SU-DHL-6 (cell line): Measurements from ENCODE around the gene LRRC4C.

Experiments used
- H2AFZ ChIP-seq: fragments of 200-600 bp; sonication (generic); 2 replicates; pipeline ENCODE4 v1.6.1; 2014; ENCODE audit warnings: low read depth, mild to moderate bottlenecking, moderate library complexity, mixed read lengths, antibody characterized with exemption, low read length; ENCODE audit not compliant: severe bottlenecking
- H3F3A ChIP-seq: fragments of 200-600 bp; shearing (Covaris generic); 2 replicates; pipeline ENCODE4 v1.6.0; 2016; ENCODE audit warnings: antibody characterized with exemption, mild to moderate bottlenecking; ENCODE audit not compliant: insufficient read depth
- H3K27ac ChIP-seq: fragments of 200-600 bp; sonication (generic); 2 replicates; pipeline ENCODE4 v1.5.1; 2016; ENCODE audit warnings: low read depth, mild to moderate bottlenecking, low read length, moderate library complexity, mixed read lengths
- H3K27me3 ChIP-seq: fragments of 200-600 bp; sonication (generic), shearing (Covaris generic); 2 replicates; pipeline ENCODE4 v1.6.0; 2014; ENCODE audit warnings: mild to moderate bottlenecking, low read length
- H3K36me3 ChIP-seq: fragments of 200-600 bp; sonication (generic); 2 replicates; pipeline ENCODE4 v1.6.1; 2014; ENCODE audit warnings: mild to moderate bottlenecking, low read length, mixed read lengths
- H3K4me2 ChIP-seq: fragments of 300-600, 200-600 bp; shearing (Covaris generic), sonication (generic); 2 replicates; pipeline ENCODE4 v1.6.0; 2014; ENCODE audit warnings: low read length, low read depth, mild to moderate bottlenecking; ENCODE audit not compliant: poor library complexity, severe bottlenecking
- H3K4me3 ChIP-seq: fragments of 200-600 bp; sonication (generic); 2 replicates; pipeline ENCODE4 v1.5.1; 2014; ENCODE audit warnings: antibody characterized with exemption, low read length, mild to moderate bottlenecking, mixed read lengths; ENCODE audit not compliant: insufficient read depth, poor library complexity, severe bottlenecking
- H3K79me2 ChIP-seq: fragments of 200-600 bp; sonication (generic); 2 replicates; pipeline ENCODE4 v1.6.1; 2014; ENCODE audit warnings: mild to moderate bottlenecking, low read length, moderate library complexity; ENCODE audit not compliant: insufficient read depth
- H3K9ac ChIP-seq: fragments of 200-600 bp; sonication (generic); 2 replicates; pipeline ENCODE4 v1.7.0; 2014; ENCODE audit warnings: mild to moderate bottlenecking, low read length
- H3K9me2 ChIP-seq: fragments of 200-600 bp; sonication (generic); replicated peaks from 2 replicates; pipeline ENCODE4 v1.6.1; 2014; ENCODE audit warnings: low read length; ENCODE audit not compliant: insufficient read depth
- H3K9me3 ChIP-seq: fragments of 200-600 bp; sonication (generic); 2 replicates; pipeline ENCODE4 v1.6.1; 2014; ENCODE audit warnings: low read length, mixed read lengths; ENCODE audit not compliant: insufficient read depth
- H4K20me1 ChIP-seq: fragments of 200-600 bp; sonication (generic); 2 replicates; pipeline ENCODE4 v1.6.1; 2014; ENCODE audit warnings: low read depth, mild to moderate bottlenecking, antibody characterized with exemption, low read length, moderate library complexity, mixed read lengths
- EZH2phosphoT487 ChIP-seq: fragments of 200-600 bp; sonication (generic), shearing (Covaris generic); conservative IDR thresholded peaks from 2 replicates; pipeline ENCODE4 v1.6.1; 2018; ENCODE audit warnings: mild to moderate bottlenecking, antibody characterized with exemption, low read length, moderate library complexity, mixed read lengths
- TF ChIP-seq, protein P1 (sequence below): fragments of 200-600 bp; sonication (generic); IDR thresholded peaks from one replicate; pipeline ENCODE4 v1.5.1; 2017; ENCODE audit warnings: antibody characterized with exemption, mild to moderate bottlenecking, low read length, moderate library complexity; ENCODE audit not compliant: insufficient read depth, poor library complexity, severe bottlenecking

The LRRC4C gene

DNA sequence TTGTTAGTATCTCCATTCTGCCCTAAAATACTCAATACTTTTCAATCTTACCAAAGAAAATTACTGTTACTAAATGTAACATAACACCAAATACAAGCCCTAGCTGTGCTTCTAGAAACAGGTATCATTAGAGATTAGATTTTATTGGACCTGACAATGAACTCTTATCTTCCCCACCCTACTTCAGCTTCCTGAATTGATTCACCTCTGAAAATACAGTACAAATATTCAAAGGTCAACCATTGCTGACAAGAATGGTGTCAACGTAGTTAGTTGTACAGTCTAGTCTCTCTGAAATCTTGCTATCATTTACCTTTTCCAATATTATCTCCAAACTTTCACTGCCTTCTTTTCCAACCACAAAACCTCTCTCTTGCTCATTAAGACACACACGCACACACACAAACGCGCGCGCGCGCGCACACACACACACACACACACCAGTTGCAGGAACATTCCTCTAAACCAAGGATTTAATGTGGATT lies 22.4 kb downstream of the LRRC4C start:
- Histone ChIP-seq H4K20me1 (no peaks in the 10 kb centered on the region), H3K9ac (no peak overlapping the region), H3K27ac (no peak overlapping the region), H3K9me3 (no peaks in the 10 kb centered on the region), H3K4me3 (no peak overlapping the region), H3K79me2 (no peaks in the 10 kb centered on the region), H3K36me3 (no peaks in the 10 kb centered on the region), H3K4me2 (no peak overlapping the region), H3F3A (no peaks in the 10 kb centered on the region), H3K27me3 (no peaks in the 10 kb centered on the region), H3K9me2 (no peaks in the 10 kb centered on the region), H2AFZ (no peak overlapping the region)
- TF ChIP-seq EZH2phosphoT487: no peak

- Histone ChIP-seq H3K9me3 (no peaks in the 10 kb centered on the region), H3K4me3 (no peak overlapping the region), H3K79me2 (no peaks in the 10 kb centered on the region), H4K20me1 (no peaks in the 10 kb centered on the region), H3K27ac (no peak overlapping the region), H3K27me3 (no peaks in the 10 kb centered on the region), H3K9ac (no peak overlapping the region), H3K36me3 (no peaks in the 10 kb centered on the region), H3F3A (no peaks in the 10 kb centered on the region), H2AFZ (no peak overlapping the region), H3K4me2 (no peak overlapping the region), H3K9me2 (no peaks in the 10 kb centered on the region)
- TF ChIP-seq, protein P1, sequence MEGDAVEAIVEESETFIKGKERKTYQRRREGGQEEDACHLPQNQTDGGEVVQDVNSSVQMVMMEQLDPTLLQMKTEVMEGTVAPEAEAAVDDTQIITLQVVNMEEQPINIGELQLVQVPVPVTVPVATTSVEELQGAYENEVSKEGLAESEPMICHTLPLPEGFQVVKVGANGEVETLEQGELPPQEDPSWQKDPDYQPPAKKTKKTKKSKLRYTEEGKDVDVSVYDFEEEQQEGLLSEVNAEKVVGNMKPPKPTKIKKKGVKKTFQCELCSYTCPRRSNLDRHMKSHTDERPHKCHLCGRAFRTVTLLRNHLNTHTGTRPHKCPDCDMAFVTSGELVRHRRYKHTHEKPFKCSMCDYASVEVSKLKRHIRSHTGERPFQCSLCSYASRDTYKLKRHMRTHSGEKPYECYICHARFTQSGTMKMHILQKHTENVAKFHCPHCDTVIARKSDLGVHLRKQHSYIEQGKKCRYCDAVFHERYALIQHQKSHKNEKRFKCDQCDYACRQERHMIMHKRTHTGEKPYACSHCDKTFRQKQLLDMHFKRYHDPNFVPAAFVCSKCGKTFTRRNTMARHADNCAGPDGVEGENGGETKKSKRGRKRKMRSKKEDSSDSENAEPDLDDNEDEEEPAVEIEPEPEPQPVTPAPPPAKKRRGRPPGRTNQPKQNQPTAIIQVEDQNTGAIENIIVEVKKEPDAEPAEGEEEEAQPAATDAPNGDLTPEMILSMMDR: no peak
- TF ChIP-seq EZH2phosphoT487: no peak
These were observed 23.9 kb downstream of the LRRC4C start for GRCh38 chr11:41435531-41435930.

DNA sequence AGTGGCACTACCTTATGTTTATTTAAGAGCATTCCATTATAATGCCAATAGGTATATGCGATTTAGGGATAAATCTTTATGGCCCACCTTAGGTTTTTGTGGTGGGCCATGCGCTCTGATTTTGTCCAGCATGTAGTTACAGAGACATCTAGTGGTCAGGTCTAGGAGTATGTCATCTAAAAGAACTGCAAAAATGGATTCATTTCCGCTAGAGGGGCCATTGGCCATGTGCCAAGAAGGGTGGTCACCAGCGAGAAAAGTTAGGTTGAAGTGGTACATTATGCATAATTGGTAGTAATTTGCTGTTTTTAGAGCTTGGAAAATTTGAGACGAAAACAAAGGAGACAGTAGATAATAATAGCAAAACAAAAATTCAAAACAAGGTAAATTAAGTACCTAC lies 27.7 kb downstream of the LRRC4C start:
- no peaks in the 10 kb centered on the region for H3K9me3 ChIP-seq
- H3K36me3 ChIP-seq: no peaks in the 10 kb centered on the region
- H3K9ac ChIP-seq: no peak overlapping the region
- no peaks in the 10 kb centered on the region for H3F3A ChIP-seq
- no peaks in the 10 kb centered on the region for H3K27me3 ChIP-seq
- no peak overlapping the region for H3K4me2 ChIP-seq
- TF ChIP-seq, protein P1: peak; percentile 14
- TF ChIP-seq EZH2phosphoT487: no peak
- H4K20me1 ChIP-seq: no peaks in the 10 kb centered on the region
- H2AFZ ChIP-seq: no peak overlapping the region
- no peak overlapping the region for H3K27ac ChIP-seq
- H3K79me2 ChIP-seq: no peaks in the 10 kb centered on the region
- no peaks in the 10 kb centered on the region for H3K9me2 ChIP-seq
- H3K4me3 ChIP-seq: no peak overlapping the region

GRCh38 chr11:41419901-41420300 lies 39.6 kb downstream of the LRRC4C start:
- TF ChIP-seq, protein P1: no peak

More at GRCh38 chr11:41419901-41420300, 39.6 kb downstream of the LRRC4C start:
- H3K4me3 ChIP-seq: no peak overlapping the region
- H2AFZ ChIP-seq: no peak overlapping the region
- H3K9me2 ChIP-seq: no peaks in the 10 kb centered on the region
- no peak overlapping the region for H3K4me2 ChIP-seq
- H3K9ac ChIP-seq: no peak overlapping the region
- H3F3A ChIP-seq: no peaks in the 10 kb centered on the region
- H3K9me3 ChIP-seq: no peaks in the 10 kb centered on the region
- no peaks in the 10 kb centered on the region for H3K79me2 ChIP-seq
- H3K27ac ChIP-seq: no peak overlapping the region
- no peaks in the 10 kb centered on the region for H3K36me3 ChIP-seq
- no peaks in the 10 kb centered on the region for H4K20me1 ChIP-seq
- no peaks in the 10 kb centered on the region for H3K27me3 ChIP-seq
